ENCODE measurements around the gene EXD2. TPM values are rescaled to one million over a fixed set of nuclear protein-coding genes. Genes with fewer than 3 reads are reported as not detected.

EXD2 gene
- total and polyA plus RNA-seq, 10 of the 15 experiments (the other 5 are each of a cell fraction or from before 2014, with no cell fraction given) = 1.0 to 12.4 (median 4.6) TPM

DNA sequence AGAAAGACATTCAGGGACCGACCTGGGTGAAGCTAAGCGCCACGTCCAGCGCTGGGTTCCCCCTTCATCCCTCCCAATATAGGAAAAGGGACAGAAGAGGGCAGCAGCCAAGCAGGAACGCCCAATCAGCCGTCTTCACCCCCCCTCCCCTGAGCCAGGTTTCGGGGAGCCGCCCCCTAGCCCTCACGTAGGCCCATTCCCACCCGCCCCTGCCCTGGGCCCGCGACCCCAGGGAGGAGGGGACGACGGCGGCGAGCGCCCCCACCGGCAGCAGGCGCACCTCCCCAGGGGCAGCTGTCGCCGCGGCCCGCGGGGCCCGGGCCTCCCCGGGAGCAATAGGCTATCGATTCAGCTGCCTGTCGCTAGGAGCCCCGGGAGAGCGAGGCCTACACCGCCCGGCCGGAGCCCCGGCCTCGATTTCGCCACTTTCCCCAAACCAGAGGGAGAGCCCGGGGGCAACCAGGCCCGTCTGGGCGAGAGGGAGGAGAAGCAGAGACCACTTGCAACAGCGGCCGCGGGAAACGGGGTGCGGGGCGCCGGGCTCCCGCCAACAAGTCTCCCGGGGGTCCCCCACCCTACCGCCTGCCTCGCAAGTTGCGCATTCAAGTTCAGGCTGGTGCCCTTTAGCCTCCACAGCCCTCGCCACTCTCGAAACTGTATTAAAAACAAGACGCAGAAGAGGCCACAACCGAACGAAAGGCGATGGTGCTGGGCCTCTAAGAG lies 39.7 kb upstream of the EXD2 start:
- FAIRE-seq (peak; percentile 73), DNase-seq (ENCODE audit: low read depth, low spot score) (no peak), ATAC-seq (peak; percentile 69)
- Histone ChIP-seq H3K9me3 (replicated peaks; ENCODE audit: control insufficient read depth, insufficient read depth, low read length) (no peaks in the 10 kb centered on the region), H3K4me2 (ENCODE audit: control insufficient read depth, insufficient read depth) (peak overlapping the region; percentile 88), H3K79me2 (ENCODE audit: control insufficient read depth, insufficient read depth, low read length) (peaks cover 46% of the 10 kb centered on the region), H3K27ac (ENCODE audit: control insufficient read depth, insufficient read depth) (peak overlapping the region; percentile 90), H3K36me3 (ENCODE audit: control insufficient read depth in 2 of 2, insufficient read depth in 2 of 2, low read length in 1 of 2) (peaks cover 0 to 11% of the 10 kb centered on the region in 2 experiments; a peak in 2 of 4 replicates), H3K9ac (ENCODE audit: control insufficient read depth, insufficient read depth, low read length) (peak overlapping the region; percentile 93), H3K27me3 (replicated peaks in 1 of 2; ENCODE audit: control insufficient read depth in 2 of 2, insufficient read depth in 2 of 2, low read length in 1 of 2) (peaks cover 1 to 5% of the 10 kb centered on the region in 2 experiments; a peak in 1 of 4 replicates), H2AFZ (ENCODE audit: control insufficient read depth, low read depth, low read length) (peak overlapping the region; percentile 82), H4K20me1 (ENCODE audit: control insufficient read depth, insufficient read depth) (no peaks in the 10 kb centered on the region), H3K4me1 (ENCODE audit: control insufficient read depth, insufficient read depth, low read length) (peaks cover 8% of the 10 kb centered on the region; the same call in 1 of the 2 replicates), H3K4me3 (peak overlapping the region; percentile 96)
- BruUV-seq (replicated peaks) = no TSS peak
- ChIA-PET CTCF (interaction anchor here (0.6 to 3.5 kb wide), 11 partner anchors 8 to 499 kb away, joined by 3 to 43 read pairs (median 4); no protein-coding TSS in a partner anchor), RAD21 (ENCODE audit: unreplicated experiment) (interaction anchor here (1.3 to 2.5 kb wide), 3 partner anchors 14 to 22 kb away, joined by 3 to 16 read pairs (median 4); no protein-coding TSS in a partner anchor), POLR2A (interaction anchor here (0.5 to 2.2 kb wide), 3 partner anchors 22 to 240 kb away, joined by 3 to 6 read pairs (median 5); no protein-coding TSS in a partner anchor), SMC1A (ENCODE audit: uncharacterized antibody, unreplicated experiment) (interaction anchor here (0.7 to 5.3 kb wide), 4 partner anchors 18 to 308 kb away, joined by 3 to 40 read pairs (median 7); no protein-coding TSS in a partner anchor)
- intact Hi-C loops (cut with micrococcal nuclease; ENCODE audit: unreplicated experiment) = loop anchor here (5.0 kb wide), 1 partner anchor 41 kb away; the partner anchor contains the start of gene EXD2
- WGBS (ENCODE audit: insufficient coverage, insufficient replicate concordance, low lambda C conversion rate, missing lambda C conversion rate) = under 1% methylated on average over 35 of the region's 57 CpGs
- in situ Hi-C loops (cut with MboI) = no loop called here
- TF ChIP-seq, protein P1, sequence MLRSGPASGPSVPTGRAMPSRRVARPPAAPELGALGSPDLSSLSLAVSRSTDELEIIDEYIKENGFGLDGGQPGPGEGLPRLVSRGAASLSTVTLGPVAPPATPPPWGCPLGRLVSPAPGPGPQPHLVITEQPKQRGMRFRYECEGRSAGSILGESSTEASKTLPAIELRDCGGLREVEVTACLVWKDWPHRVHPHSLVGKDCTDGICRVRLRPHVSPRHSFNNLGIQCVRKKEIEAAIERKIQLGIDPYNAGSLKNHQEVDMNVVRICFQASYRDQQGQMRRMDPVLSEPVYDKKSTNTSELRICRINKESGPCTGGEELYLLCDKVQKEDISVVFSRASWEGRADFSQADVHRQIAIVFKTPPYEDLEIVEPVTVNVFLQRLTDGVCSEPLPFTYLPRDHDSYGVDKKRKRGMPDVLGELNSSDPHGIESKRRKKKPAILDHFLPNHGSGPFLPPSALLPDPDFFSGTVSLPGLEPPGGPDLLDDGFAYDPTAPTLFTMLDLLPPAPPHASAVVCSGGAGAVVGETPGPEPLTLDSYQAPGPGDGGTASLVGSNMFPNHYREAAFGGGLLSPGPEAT (IDR thresholded peaks at IDR 0.05; ENCODE audit: low read depth) = peak; percentile 65
- TF ChIP-seq CBFB (IDR thresholded peaks at IDR 0.05; ENCODE audit: low read depth) (0 out of 2 replicates have a peak, but pooled peaks have one; percentile 24), ASH2L (IDR thresholded peaks at IDR 0.05; ENCODE audit: borderline replicate concordance, low read depth) (peak; percentile 46; the same call in 1 of the 2 replicates), KLF5 (IDR thresholded peaks at IDR 0.05; ENCODE audit: partially characterized antibody) (peak; percentile 57), TCF7 (IDR thresholded peaks at IDR 0.05; ENCODE audit: borderline replicate concordance) (0 out of 2 replicates have a peak, but pooled peaks have one; percentile 38), FOXK2 (IDR thresholded peaks at IDR 0.05) (no peak), TAF1 (IDR thresholded peaks at IDR 0.05; ENCODE audit: borderline replicate concordance, low read depth, low read length) (peak; percentile 55; the same call in 1 of the 2 replicates), CEBPB (IDR thresholded peaks at IDR 0.05; ENCODE audit: borderline replicate concordance in 1 of 2, low read depth in 2 of 2, low read length in 2 of 2) (no peak), NFXL1 (IDR thresholded peaks at IDR 0.05; ENCODE audit: borderline replicate concordance) (no peak), SRF (IDR thresholded peaks at IDR 0.05; ENCODE audit: low read depth in 2 of 2, low read length in 2 of 2) (peak; percentile 62 to 97), ESRRA (IDR thresholded peaks at IDR 0.05; ENCODE audit: low read length) (0 out of 2 replicates have a peak, but pooled peaks have one; percentile 54), IKZF1 (conservative IDR thresholded peaks at IDR 0.05) (peak; percentile 77), MEF2B (IDR thresholded peaks at IDR 0.05; ENCODE audit: partially characterized antibody, poor library complexity, severe bottlenecking) (peak; percentile 86), RAD21 (IDR thresholded peaks at IDR 0.05; ENCODE audit: insufficient read depth, low read depth, low read length) (peak; percentile 45; the same call in 1 of the 2 replicates), SREBF1 (IDR thresholded peaks at IDR 0.05; ENCODE audit: low read length) (no peak), CREB1 (IDR thresholded peaks at IDR 0.05; ENCODE audit: low read depth) (peak; percentile 48), BHLHE40 (IDR thresholded peaks at IDR 0.05; ENCODE audit: borderline replicate concordance in 1 of 2, low read depth in 2 of 2, low read length in 1 of 2) (peak; percentile 64 to 69; a peak in 3 of 4 replicates), RAD51 (IDR thresholded peaks at IDR 0.05) (no peak)
- TF ChIP-seq, protein P2, sequence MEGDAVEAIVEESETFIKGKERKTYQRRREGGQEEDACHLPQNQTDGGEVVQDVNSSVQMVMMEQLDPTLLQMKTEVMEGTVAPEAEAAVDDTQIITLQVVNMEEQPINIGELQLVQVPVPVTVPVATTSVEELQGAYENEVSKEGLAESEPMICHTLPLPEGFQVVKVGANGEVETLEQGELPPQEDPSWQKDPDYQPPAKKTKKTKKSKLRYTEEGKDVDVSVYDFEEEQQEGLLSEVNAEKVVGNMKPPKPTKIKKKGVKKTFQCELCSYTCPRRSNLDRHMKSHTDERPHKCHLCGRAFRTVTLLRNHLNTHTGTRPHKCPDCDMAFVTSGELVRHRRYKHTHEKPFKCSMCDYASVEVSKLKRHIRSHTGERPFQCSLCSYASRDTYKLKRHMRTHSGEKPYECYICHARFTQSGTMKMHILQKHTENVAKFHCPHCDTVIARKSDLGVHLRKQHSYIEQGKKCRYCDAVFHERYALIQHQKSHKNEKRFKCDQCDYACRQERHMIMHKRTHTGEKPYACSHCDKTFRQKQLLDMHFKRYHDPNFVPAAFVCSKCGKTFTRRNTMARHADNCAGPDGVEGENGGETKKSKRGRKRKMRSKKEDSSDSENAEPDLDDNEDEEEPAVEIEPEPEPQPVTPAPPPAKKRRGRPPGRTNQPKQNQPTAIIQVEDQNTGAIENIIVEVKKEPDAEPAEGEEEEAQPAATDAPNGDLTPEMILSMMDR (IDR thresholded peaks at IDR 0.05 in 2 of 3, conservative IDR thresholded peaks at IDR 0.05 in 1 of 3; ENCODE audit: control insufficient read depth in 2 of 3, extremely low read depth in 1 of 3, insufficient read depth in 1 of 3, low read depth in 3 of 3, low read length in 3 of 3) = peak; percentile 53 to 62 (median 55); a peak in 5 of 6 replicates
